Testis (tissue), 5 donors: Measurements from ENCODE around the gene MRPL52. TPM values are rescaled to one million over a fixed set of nuclear protein-coding genes. Genes with fewer than 3 reads are reported as not detected.
A peak's percentile ranks its signal among the peaks of the same experiment; 100 is the strongest.

Source experiments
- DNase-seq: peaks from one replicate; pipeline ENCODE4 v3.0.0-alpha.2; 2019
- H3K27ac ChIP-seq, 2 donors: fragments of 200-600 bp; sonication (generic); one replicate each; pipeline ENCODE4 v1.5.1; 2019
- H3K27me3 ChIP-seq: fragments of 200-600 bp; sonication (generic); one replicate; pipeline ENCODE4 v1.5.1; 2019
- H3K36me3 ChIP-seq: fragments of 200-600 bp; sonication (generic); one replicate; pipeline ENCODE4 v1.5.1; 2017; ENCODE audit warnings: low read depth; ENCODE audit errors: missing control alignments
- H3K4me1 ChIP-seq: fragments of 200-600 bp; sonication (generic); one replicate; pipeline ENCODE4 v1.5.1; 2019
- H3K4me3 ChIP-seq, 2 donors: fragments of 200-600 bp; sonication (generic); one replicate each; pipeline ENCODE4 v1.5.1; 2017 to 2019
- H3K9me3 ChIP-seq: fragments of 200-600 bp; sonication (generic); one replicate; pipeline ENCODE4 v1.5.1; 2017
- POLR2A ChIP-seq: fragments of 450-650 bp; IDR thresholded peaks from one replicate; pipeline ENCODE4 v1.6.1; 2017; ENCODE audit warnings: antibody characterized with exemption, mild to moderate bottlenecking, moderate library complexity
- WGBS, 2 donors: methylation state at CpG; one replicate each; pipeline ENCODE4 v1.1.5; 2018; 5-methylcytosine and 5-hydroxymethylcytosine counted together
- intact Hi-C: fragments of 100-400 bp; cut with DNase I; formaldehyde crosslinking; loops from one replicate; pipeline ENCODE4 v1.15.1; 2023; ENCODE audit warnings: low total_unique reads
- long read RNA-seq, 2 donors: transcript quantifications; one replicate each; lab custom pipeline, GENCODE V29; 2026
- polyA plus RNA-seq: library from polyadenylated mRNA; stranded (reverse); fragments of 350-450 nt; fragmentation: Illumina TruSeq; extraction: RNeasy Lipid Tissue Mini Kit (QIAGEN cat#74804); gene quantifications from one replicate; pipeline ENCODE4 v1.2.3, GENCODE V29; 2014; ENCODE audit warnings: low read depth, low replicate concordance; ENCODE audit not compliant: insufficient read depth
- total RNA-seq, 2 donors: library from RNA; depleted of rRNA; stranded (reverse); fragments of >200 nt; gene quantifications; one replicate each; pipeline ENCODE4 v1.2.3, GENCODE V29; 2016
- TF ChIP-seq, protein P1 (sequence below), 3 experiments: fragments of 450-650 bp in 2 of 3; fragments of 200-600 bp in 1 of 3; sonication (generic) in 1 of 3; IDR thresholded peaks; one replicate each; pipeline ENCODE4 v1.5.1; 2016 to 2019; ENCODE audit warnings: antibody characterized with exemption in 3 of 3, mild to moderate bottlenecking in 2 of 3, moderate library complexity in 1 of 3

MRPL52 gene
- total RNA-seq, result 10 to 100 TPM; 31.1 to 47.0 TPM
- 77.0 TPM for polyA plus RNA-seq
- long read RNA-seq, donor 1, transcript MRPL52-202 (5 exons, 1,118 nt), result major isoform, 11 of 25 reads
- long read RNA-seq, donor 1, transcript MRPL52-203 (5 exons, 1,111 nt), result minor isoform, 5 of 25 reads
- long read RNA-seq, donor 1, transcript MRPL52-215 (5 exons, 398 nt), result minor isoform, 7 of 25 reads
- long read RNA-seq, donor 1, partial matches to known transcripts, result 0 of 25 reads
- long read RNA-seq, donor 1, other reads (novel, unspliced or antisense), result 0 of 25 reads
- long read RNA-seq, donor 2, transcript MRPL52-210 (4 exons, 895 nt), result minor isoform, 7 of 36 reads
- long read RNA-seq, donor 2, transcript MRPL52-202 (5 exons, 1,118 nt), result major isoform, 19 of 36 reads
- long read RNA-seq, donor 2, transcript MRPL52-203 (5 exons, 1,111 nt), result minor isoform, 6 of 36 reads
- long read RNA-seq, donor 2, partial matches to known transcripts, result 0 of 36 reads
- long read RNA-seq, donor 2, other reads (novel, unspliced or antisense), result 0 of 36 reads

GRCh38 chr14:22829661-22830442, at the start of gene MRPL52:
MRPL52 (plus strand) TSS chr14:22829887; CDS start chr14:22829913, 26 bp downstream.
- DNase-seq, result peak; percentile 95
- TF ChIP-seq POLR2A, result no peak
- TF ChIP-seq, protein P1, sequence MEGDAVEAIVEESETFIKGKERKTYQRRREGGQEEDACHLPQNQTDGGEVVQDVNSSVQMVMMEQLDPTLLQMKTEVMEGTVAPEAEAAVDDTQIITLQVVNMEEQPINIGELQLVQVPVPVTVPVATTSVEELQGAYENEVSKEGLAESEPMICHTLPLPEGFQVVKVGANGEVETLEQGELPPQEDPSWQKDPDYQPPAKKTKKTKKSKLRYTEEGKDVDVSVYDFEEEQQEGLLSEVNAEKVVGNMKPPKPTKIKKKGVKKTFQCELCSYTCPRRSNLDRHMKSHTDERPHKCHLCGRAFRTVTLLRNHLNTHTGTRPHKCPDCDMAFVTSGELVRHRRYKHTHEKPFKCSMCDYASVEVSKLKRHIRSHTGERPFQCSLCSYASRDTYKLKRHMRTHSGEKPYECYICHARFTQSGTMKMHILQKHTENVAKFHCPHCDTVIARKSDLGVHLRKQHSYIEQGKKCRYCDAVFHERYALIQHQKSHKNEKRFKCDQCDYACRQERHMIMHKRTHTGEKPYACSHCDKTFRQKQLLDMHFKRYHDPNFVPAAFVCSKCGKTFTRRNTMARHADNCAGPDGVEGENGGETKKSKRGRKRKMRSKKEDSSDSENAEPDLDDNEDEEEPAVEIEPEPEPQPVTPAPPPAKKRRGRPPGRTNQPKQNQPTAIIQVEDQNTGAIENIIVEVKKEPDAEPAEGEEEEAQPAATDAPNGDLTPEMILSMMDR (IDR thresholded peaks at IDR 0.05), result no peak
- Histone ChIP-seq H3K9me3 (no peaks in the 10 kb centered on the region), H3K4me1 (peaks cover 6% of the 10 kb centered on the region), H3K4me3 (peak within 1 kb of the TSS; percentile 60 to 74), H3K27ac (peak within 1 kb of the TSS; percentile 35 to 55), H3K36me3 (no peaks in the 10 kb centered on the region), H3K27me3 (no peaks in the 10 kb centered on the region)
- 0 to 1% methylated on average over 24 to 38 of the region's 41 CpGs for whole genome bisulfite sequencing, 2 donors
- intact Hi-C loops, result no loop called here

DNA sequence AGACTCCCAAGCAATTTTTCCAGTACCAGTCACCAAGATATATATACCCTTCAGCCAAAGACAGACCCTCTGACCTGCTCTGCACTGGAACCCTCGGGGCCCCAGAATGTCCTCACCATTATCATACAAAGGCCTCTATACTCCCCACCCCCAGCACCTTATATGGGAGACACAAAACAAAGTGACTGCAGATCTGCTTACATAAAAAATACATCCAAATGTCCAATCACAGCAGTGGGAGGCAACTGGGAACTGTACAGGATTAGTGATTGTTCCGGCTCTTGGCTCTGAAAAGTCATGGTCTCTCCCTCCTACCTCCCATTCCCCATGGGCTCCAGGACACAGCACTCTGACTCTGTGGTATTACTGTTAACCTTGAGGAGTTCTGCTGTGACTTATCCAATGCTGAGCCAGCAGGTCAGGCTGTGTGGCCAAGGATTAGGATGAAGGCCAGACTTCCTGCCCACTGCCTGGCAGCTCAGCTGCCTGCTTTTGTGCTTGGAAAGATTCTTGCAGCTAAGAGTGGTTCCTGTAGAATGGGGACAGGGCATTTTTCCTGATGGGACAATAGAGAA, 49.5 kb upstream of the MRPL52 start:
- no peak for TF ChIP-seq POLR2A
- TF ChIP-seq, protein P1 (IDR thresholded peaks at IDR 0.05), result no peak
- H3K27ac ChIP-seq, result no peak overlapping the region
- no peaks in the 10 kb centered on the region for H3K27me3 ChIP-seq
- 49 to 60% methylated on average over 1 to 2 of the region's 2 CpGs for WGBS, 2 donors
- H3K4me3 ChIP-seq, result no peak overlapping the region
- H3K36me3 ChIP-seq, result no peaks in the 10 kb centered on the region
- no peaks in the 10 kb centered on the region for H3K9me3 ChIP-seq
- no peak for DNase-seq
- intact Hi-C loops, result no loop called here
- H3K4me1 ChIP-seq, result peaks cover 6% of the 10 kb centered on the region

- Histone ChIP-seq H3K4me3 (no peak overlapping the region), H3K4me1 (peaks cover 6% of the 10 kb centered on the region), H3K9me3 (no peaks in the 10 kb centered on the region), H3K36me3 (no peaks in the 10 kb centered on the region), H3K27me3 (no peaks in the 10 kb centered on the region), H3K27ac (no peak overlapping the region)
- intact Hi-C loops, result no loop called here
- no peak for DNase-seq
- TF ChIP-seq, protein P1 (IDR thresholded peaks at IDR 0.05), result no peak
- no peak for TF ChIP-seq POLR2A
- 74 to 84% methylated on average over 5 of the region's 5 CpGs for WGBS, 2 donors
These were observed 48.8 kb upstream of the MRPL52 start for GRCh38 chr14:22780941-22781300.

DNA sequence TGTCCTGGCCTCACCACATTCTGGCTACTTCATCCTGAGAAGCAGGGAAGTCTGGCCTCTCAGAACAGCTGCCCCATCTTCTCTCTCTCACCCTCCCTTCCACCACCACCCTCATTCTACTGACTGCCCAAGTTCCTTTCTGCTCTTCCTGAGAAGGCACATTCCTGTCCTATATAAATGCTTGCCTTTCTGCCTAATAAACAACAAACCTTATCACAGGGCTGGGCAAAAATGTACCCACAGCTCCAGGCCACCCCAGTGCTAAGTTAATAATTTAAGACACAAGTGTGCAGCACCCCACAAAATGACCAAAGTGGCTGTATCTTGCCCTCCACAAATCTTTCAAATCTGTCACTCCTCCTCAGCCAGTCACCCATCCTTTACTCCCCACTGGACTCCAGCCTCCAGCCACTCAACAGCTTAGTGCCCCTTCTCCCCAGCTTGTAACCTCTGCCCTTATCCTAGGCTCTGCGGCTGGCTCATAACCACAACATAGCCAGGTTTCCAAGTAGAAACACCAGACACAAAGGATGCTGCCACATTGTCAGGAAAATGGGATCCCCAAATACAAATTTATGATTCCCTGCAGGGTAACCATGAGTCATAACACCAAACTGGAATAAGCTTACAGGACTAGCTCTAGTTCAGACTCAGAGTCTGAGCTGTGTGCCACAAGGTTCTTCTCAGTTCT, 48.2 kb upstream of the MRPL52 start:
- Histone ChIP-seq H3K4me3 (no peak overlapping the region), H3K36me3 (no peaks in the 10 kb centered on the region), H3K9me3 (no peaks in the 10 kb centered on the region), H3K27ac (no peak overlapping the region), H3K4me1 (peaks cover 6% of the 10 kb centered on the region), H3K27me3 (no peaks in the 10 kb centered on the region)
- WGBS, 2 donors, result 0% methylated on average over 1 of the region's 1 CpG
- TF ChIP-seq, protein P1 (IDR thresholded peaks at IDR 0.05), result no peak
- TF ChIP-seq POLR2A, result no peak
- intact Hi-C loops, result no loop called here
- DNase-seq, result no peak
